ENCODE results near the gene ATP8A2. TPM values are rescaled to one million over a fixed set of nuclear protein-coding genes. Genes with fewer than 3 reads are reported as not detected.
A peak's percentile ranks its signal among the peaks of the same experiment; 100 is the strongest.

The ATP8A2 gene
- total RNA-seq, 1 donor from 2014 or later = 39.1 TPM

DNA sequence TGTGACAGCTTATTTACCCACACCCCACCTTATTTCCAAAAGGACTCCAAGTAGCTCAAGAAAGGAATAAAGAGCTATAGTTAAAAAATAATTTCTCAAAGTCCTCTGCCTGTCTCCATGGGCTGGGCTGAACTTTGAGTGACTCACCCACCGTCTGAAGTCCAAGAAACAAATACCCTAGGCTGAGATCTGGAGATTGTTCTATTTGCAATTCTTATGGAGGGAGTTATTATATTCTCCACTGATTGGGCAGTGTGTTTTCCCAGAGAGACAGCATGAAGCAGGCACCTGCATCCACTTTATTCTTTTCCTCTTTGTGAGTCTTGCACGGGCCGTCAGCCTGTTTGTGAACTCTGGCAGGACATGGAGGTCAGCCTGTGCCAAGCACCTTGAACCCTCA lies 616.9 kb downstream of the ATP8A2 start:
- peak overlapping the region; percentile 48 for H3K27ac Mint-ChIP-seq
- H3K4me3 Mint-ChIP-seq = no peak overlapping the region

GRCh38 chr13:25990801-25991200 lies 619.0 kb downstream of the ATP8A2 start:
- Mint-ChIP-seq H3K9me3 (peaks cover 40% of the 10 kb centered on the region), H3K27me3 (ENCODE audit: low read depth) (no peaks in the 10 kb centered on the region), H3K36me3 (peaks cover 27% of the 10 kb centered on the region), H3K4me3 (no peak overlapping the region), H3K27ac (peak overlapping the region; percentile 15), H3K4me1 (peaks cover 20% of the 10 kb centered on the region)
- no peak for TF ChIP-seq CTCF (IDR thresholded peaks at IDR 0.05; ENCODE audit: unreplicated experiment)
- no peak for DNase-seq (ENCODE audit: low spot score in 2 of 2, unreplicated experiment in 2 of 2)

More for the DNA sequence above, 616.9 kb downstream of the ATP8A2 start:
- DNase-seq (ENCODE audit: low spot score in 2 of 2, unreplicated experiment in 2 of 2) = no peak
- Mint-ChIP-seq H3K27me3 (ENCODE audit: low read depth) (no peaks in the 10 kb centered on the region), H3K36me3 (peaks cover 13% of the 10 kb centered on the region), H3K4me1 (peaks cover 20% of the 10 kb centered on the region), H3K9me3 (peaks cover 19% of the 10 kb centered on the region)
- TF ChIP-seq CTCF (IDR thresholded peaks at IDR 0.05; ENCODE audit: unreplicated experiment) = no peak

DNA sequence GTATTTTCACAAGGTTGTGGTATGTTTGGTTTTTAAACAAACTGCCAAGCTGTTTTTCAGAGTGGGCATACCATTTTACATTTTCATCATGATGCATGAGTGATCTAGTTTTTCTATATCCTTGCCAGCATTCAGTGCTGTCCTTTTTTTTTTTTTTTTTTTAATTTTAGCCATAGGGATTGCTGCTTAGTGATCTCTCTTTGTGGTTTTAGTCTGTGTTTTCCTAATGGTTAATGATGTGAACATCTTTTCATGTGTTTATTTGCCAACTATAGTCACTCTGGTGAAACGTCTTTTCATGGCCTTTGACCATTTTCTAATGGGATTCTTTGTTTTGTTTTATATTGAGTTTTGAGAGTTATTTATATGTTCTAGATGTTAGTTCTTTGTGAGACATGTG lies 620.3 kb downstream of the ATP8A2 start:
- Mint-ChIP-seq H3K9me3 (peaks cover 34% of the 10 kb centered on the region), H3K36me3 (peaks cover 24% of the 10 kb centered on the region), H3K4me1 (peaks cover 20% of the 10 kb centered on the region), H3K27ac (no peak overlapping the region), H3K4me3 (no peak overlapping the region), H3K27me3 (ENCODE audit: low read depth) (no peaks in the 10 kb centered on the region)
- DNase-seq (ENCODE audit: low spot score in 2 of 2, unreplicated experiment in 2 of 2) = no peak
- no peak for TF ChIP-seq CTCF (IDR thresholded peaks at IDR 0.05; ENCODE audit: unreplicated experiment)

DNA sequence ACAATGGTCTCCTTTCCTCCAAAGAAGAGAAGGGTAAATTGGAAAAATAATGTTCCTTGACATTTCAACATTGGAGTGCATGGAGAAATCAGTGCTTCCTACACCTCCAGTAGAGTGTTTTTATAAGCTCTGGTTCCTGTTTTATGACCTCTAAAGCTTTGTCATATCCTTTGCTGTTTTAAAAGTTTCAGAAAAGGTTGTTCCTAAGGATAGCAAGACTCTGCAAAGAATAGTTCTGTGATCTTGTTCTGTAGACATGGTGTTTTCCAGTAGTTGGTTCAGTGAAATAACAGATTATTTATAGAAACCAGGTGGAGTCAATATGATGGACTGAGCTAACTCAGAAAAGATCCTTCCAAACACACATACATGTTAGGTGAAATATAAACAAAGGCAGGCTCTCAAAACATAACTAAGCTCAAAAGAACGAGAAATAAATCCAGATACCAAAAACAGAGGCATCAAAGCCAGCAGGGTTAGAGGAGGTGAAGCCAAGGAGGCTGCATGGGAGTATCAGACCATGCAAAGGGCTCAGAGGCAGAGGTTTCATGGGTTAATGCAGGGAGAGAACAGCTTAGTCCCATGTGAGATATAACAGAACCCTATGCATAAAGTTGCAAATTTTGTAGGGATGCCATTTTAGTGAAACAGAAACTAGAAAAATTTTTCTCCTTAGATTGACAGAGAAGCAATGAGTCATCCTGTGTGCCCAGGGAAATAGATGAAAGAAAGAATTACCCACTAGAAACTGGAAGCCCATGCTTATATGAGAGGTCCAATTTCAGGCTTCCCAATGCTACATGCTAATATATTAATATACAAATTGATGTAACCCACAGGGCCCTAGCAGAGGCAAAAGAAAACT lies 635.7 kb downstream of the ATP8A2 start:
- Mint-ChIP-seq H3K27ac (no peak overlapping the region), H3K36me3 (peaks cover 27% of the 10 kb centered on the region), H3K9me3 (peaks cover 43% of the 10 kb centered on the region), H3K4me1 (no peaks in the 10 kb centered on the region), H3K4me3 (no peak overlapping the region), H3K27me3 (ENCODE audit: low read depth) (no peaks in the 10 kb centered on the region)
- no peak for DNase-seq (ENCODE audit: low spot score in 2 of 2, unreplicated experiment in 2 of 2)
- no peak for TF ChIP-seq CTCF (IDR thresholded peaks at IDR 0.05; ENCODE audit: unreplicated experiment)

DNA sequence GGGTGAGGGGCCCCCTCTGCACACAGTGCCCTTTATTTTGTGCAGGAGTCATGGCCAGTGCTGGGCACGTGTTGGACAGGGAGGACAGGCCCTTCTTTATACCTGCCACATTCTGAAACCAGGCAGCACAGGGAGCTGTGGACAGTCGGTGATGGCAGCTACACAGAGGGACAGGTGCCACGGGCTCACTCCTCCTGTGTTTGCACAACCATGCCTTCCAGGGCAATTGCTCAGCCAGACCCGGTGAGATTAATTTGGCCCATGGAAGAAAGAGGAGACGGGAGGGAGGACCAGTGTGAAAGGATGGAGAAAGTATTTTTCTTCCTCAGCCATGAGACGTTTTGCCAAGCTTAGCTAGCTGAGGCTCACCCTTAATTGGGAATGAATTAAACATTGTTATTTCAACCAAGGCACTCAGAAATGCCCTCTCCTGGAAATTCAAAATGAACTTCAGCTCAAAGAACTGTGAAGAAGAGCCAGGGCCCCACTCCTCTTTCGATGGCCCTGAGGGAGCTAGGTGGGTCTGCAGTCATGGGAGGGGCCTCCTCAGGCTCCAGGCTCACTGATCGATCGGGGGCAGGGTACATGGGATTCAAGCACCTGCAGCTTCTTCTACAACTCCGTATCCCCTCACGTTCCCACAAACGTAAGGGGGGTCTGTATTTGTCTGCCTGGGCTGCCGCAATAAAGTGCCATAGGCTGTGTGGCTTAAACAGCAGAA lies 638.9 kb downstream of the ATP8A2 start:
- Mint-ChIP-seq H3K36me3 (peaks cover 23% of the 10 kb centered on the region), H3K4me3 (no peak overlapping the region), H3K27ac (no peak overlapping the region), H3K27me3 (ENCODE audit: low read depth) (no peaks in the 10 kb centered on the region), H3K9me3 (peaks cover 20% of the 10 kb centered on the region), H3K4me1 (peaks cover 7% of the 10 kb centered on the region)
- no peak for DNase-seq (ENCODE audit: low spot score in 2 of 2, unreplicated experiment in 2 of 2)
- no peak for TF ChIP-seq CTCF (IDR thresholded peaks at IDR 0.05; ENCODE audit: unreplicated experiment)

All from mesothelial cell of epicardium (in vitro differentiated cells).